IMR-90 (cell line): ENCODE results near the gene GFAP. TPM values are rescaled to one million over a fixed set of nuclear protein-coding genes. Genes with fewer than 3 reads are reported as not detected.

Experiments
- ATAC-seq: fragments of 200-7000 bp; cut with Tn5 transposase; 2 replicates; pipeline ENCODE4 v1.9.1; 2020; ENCODE audit warnings: low read depth, mild to moderate bottlenecking, moderate library complexity
- BruUV-seq: library from RNA; stranded (reverse); fragments of 400-500 nt; replicated peaks from 2 replicates; lab custom pipeline; 2021; lab: Mats Ljungman, UMichigan
- CTCF ChIA-PET: fragments of 300-600 bp; formaldehyde crosslinking; extraction: SDS; loops from one replicate; lab custom pipeline; 2021; ENCODE audit warnings: antibody characterized with exemption; lab: Yijun Ruan, JAX
- POLR2A ChIA-PET: fragments of 300-600 bp; sonication (Branson Sonifier 250); formaldehyde crosslinking; loops from one replicate; lab custom pipeline; 2022; ENCODE audit warnings: antibody characterized with exemption; ENCODE audit not compliant: unreplicated experiment; lab: Charles Lee
- DNase-seq: peaks from one replicate; pipeline ENCODE4 v3.0.0; 2013
- H2AFZ ChIP-seq: replicated peaks from 2 replicates; pipeline ENCODE3; 2013; ENCODE audit warnings: low read length, mild to moderate bottlenecking; ENCODE audit not compliant: poor library complexity
- H2AK5ac ChIP-seq: 2 replicates; pipeline ENCODE4 v1.6.1; 2013; ENCODE audit warnings: low read depth, low read length, inconsistent platforms
- H2AK9ac ChIP-seq: replicated peaks from 2 replicates; pipeline ENCODE3; 2013; ENCODE audit warnings: mild to moderate bottlenecking, low read depth, low read length, moderate library complexity; ENCODE audit not compliant: poor library complexity
- H2BK120ac ChIP-seq: 2 replicates; pipeline ENCODE4 v1.6.1; 2013; ENCODE audit warnings: low read depth, low read length, inconsistent platforms
- H2BK15ac ChIP-seq: 3 replicates; pipeline ENCODE4 v1.6.1; 2013; ENCODE audit warnings: low read depth, low read length, inconsistent platforms
- H2BK20ac ChIP-seq: 2 replicates; pipeline ENCODE4 v1.6.1; 2013; ENCODE audit warnings: low read depth, mild to moderate bottlenecking, inconsistent platforms, low read length, moderate library complexity
- H2BK5ac ChIP-seq: 2 replicates; pipeline ENCODE4 v1.6.1; 2013; ENCODE audit warnings: mild to moderate bottlenecking, low read depth, low read length, inconsistent platforms; ENCODE audit not compliant: poor library complexity, severe bottlenecking
- H3K14ac ChIP-seq: replicated peaks from 2 replicates; pipeline ENCODE4 v1.6.1; 2013; ENCODE audit warnings: low read depth, low read length, inconsistent platforms
- H3K18ac ChIP-seq: 2 replicates; pipeline ENCODE4 v1.6.1; 2013; ENCODE audit warnings: low read depth, low read length, control low read depth
- H3K23ac ChIP-seq: 2 replicates; pipeline ENCODE4 v1.6.1; 2013; ENCODE audit warnings: low read depth, low read length, inconsistent platforms
- H3K27ac ChIP-seq: 2 replicates; pipeline ENCODE4 v1.5.1; 2013; ENCODE audit warnings: mild to moderate bottlenecking, control low read depth, low read length; ENCODE audit not compliant: insufficient read depth
- H3K27me3 ChIP-seq: 2 replicates; pipeline ENCODE4 v1.6.1; 2013; ENCODE audit warnings: low read length; ENCODE audit not compliant: control insufficient read depth, insufficient read depth
- H3K36me3 ChIP-seq: 2 replicates; pipeline ENCODE4 v1.6.1; 2013; ENCODE audit warnings: low read length, mixed read lengths; ENCODE audit not compliant: control insufficient read depth, insufficient read depth
- H3K4ac ChIP-seq: 2 replicates; pipeline ENCODE4 v1.6.1; 2013; ENCODE audit warnings: low read depth, low read length, inconsistent platforms
- H3K4me1 ChIP-seq: 2 replicates; pipeline ENCODE4 v1.6.1; 2013; ENCODE audit warnings: low read length, mixed read lengths; ENCODE audit not compliant: control insufficient read depth, insufficient read depth
- H3K4me2 ChIP-seq: 2 replicates; pipeline ENCODE4 v1.6.1; 2013; ENCODE audit warnings: low read depth, mild to moderate bottlenecking, control low read depth, low read length, moderate library complexity
- H3K4me3 ChIP-seq: 2 replicates; pipeline ENCODE4 v1.5.1; 2013; ENCODE audit warnings: low read depth, mild to moderate bottlenecking, control low read depth, low read length, moderate library complexity; ENCODE audit not compliant: insufficient read depth
- H3K56ac ChIP-seq: 2 replicates; pipeline ENCODE4 v1.6.1; 2013; ENCODE audit warnings: low read length, inconsistent platforms; ENCODE audit not compliant: insufficient read depth; ENCODE audit errors: extremely low read depth
- H3K79me1 ChIP-seq, 2 experiments: 2 replicates each; pipeline ENCODE4 v1.6.1; 2013; ENCODE audit warnings: low read length in 2 of 2, inconsistent platforms in 1 of 2, low read depth in 1 of 2
- H3K9ac ChIP-seq: 2 replicates; pipeline ENCODE4 v1.6.1; 2013; ENCODE audit warnings: low read depth, low read length, control low read depth
- H3K9me1 ChIP-seq: 2 replicates; pipeline ENCODE4 v1.6.1; 2013; ENCODE audit warnings: low read length, inconsistent platforms; ENCODE audit not compliant: insufficient read depth
- H3K9me3 ChIP-seq: 2 replicates; pipeline ENCODE4 v1.6.1; 2013; ENCODE audit warnings: low read length; ENCODE audit not compliant: control insufficient read depth, insufficient read depth
- H4K20me1 ChIP-seq: 2 replicates; pipeline ENCODE4 v1.6.1; 2013; ENCODE audit warnings: low read length, inconsistent platforms; ENCODE audit not compliant: insufficient read depth
- H4K5ac ChIP-seq: 2 replicates; pipeline ENCODE4 v1.6.1; 2013; ENCODE audit warnings: mild to moderate bottlenecking, low read depth, low read length, control low read depth
- H4K8ac ChIP-seq, 2 experiments: 2 replicates each; pipeline ENCODE4 v1.6.1; 2013; ENCODE audit warnings: low read depth in 2 of 2, low read length in 2 of 2, control low read depth in 1 of 2, inconsistent platforms in 1 of 2
- H4K91ac ChIP-seq: 2 replicates; pipeline ENCODE4 v1.6.1; 2013; ENCODE audit warnings: low read depth, low read length, inconsistent platforms; ENCODE audit not compliant: insufficient read depth
- NFE2L2 ChIP-seq: fragments of 150-350 bp; IDR thresholded peaks from 2 replicates; pipeline ENCODE4 v1.6.1; 2016; ENCODE audit warnings: low read depth, mild to moderate bottlenecking, low read length
- WGBS, 2 experiments: methylation state at CpG; one replicate each; pipeline versions ENCODE4 v1.1.5 to v1.1.7; 2013; ENCODE audit warnings: missing lambda C conversion rate in 2 of 2; ENCODE audit not compliant: insufficient read length in 1 of 2; ENCODE audit errors: extremely low coverage in 2 of 2; 5-methylcytosine and 5-hydroxymethylcytosine counted together
- dilution Hi-C: fragments of 300-500 bp; cut with HindIII; formaldehyde crosslinking; loops from one replicate; pipeline ENCODE4 v1.14.3; 2018; ENCODE audit warnings: low sequenced_read_pairs; ENCODE audit not compliant: unreplicated experiment
- in situ Hi-C: fragments of 300-500 bp; cut with MboI; formaldehyde crosslinking; loops from 3 replicates; pipeline ENCODE4 v1.14.3; 2019; ENCODE audit warnings: low sequenced_read_pairs, inconsistent platforms, mixed read lengths
- intact Hi-C: fragments of 100-400 bp; cut with micrococcal nuclease; formaldehyde crosslinking; loops from 2 replicates; pipeline ENCODE4 v1.10.0; 2022
- polyA plus RNA-seq, 3 experiments: library from polyadenylated mRNA; depleted of rRNA; stranded (reverse); fragments of >200 nt; gene quantifications; 2 replicates each; pipeline ENCODE4 v1.2.3, GENCODE V29; 2012; ENCODE audit warnings: low replicate concordance in 1 of 3
- total RNA-seq: library from RNA; depleted of rRNA; stranded (reverse); fragments of >200 nt; gene quantifications from 2 replicates; pipeline ENCODE4 v1.2.3, GENCODE V29; 2012

GFAP gene
- total and polyA plus RNA-seq, 2 of the 4 experiments (the other 2 are of a cell fraction) = 0.18 to 0.19 TPM

GRCh38 chr17:44922136-44922535 is 6.8 kb upstream of the GFAP start:
- H2AK9ac ChIP-seq = peak overlapping the region; percentile 7
- in situ Hi-C loops (no loop called here), intact Hi-C loops (no loop called here), dilution Hi-C loops (no loop called here)
- no peaks in the 10 kb centered on the region for H3K9me1 ChIP-seq
- H3K23ac ChIP-seq = no peak overlapping the region
- no peak overlapping the region for H2BK120ac ChIP-seq
- H3K79me1 ChIP-seq = no peaks in the 10 kb centered on the region
- CTCF ChIA-PET = interaction anchor here (6.6 kb wide), 1 partner anchor 98 kb away, joined by 62 read pairs; no protein-coding TSS in a partner anchor
- no peak overlapping the region for H3K9ac ChIP-seq
- ATAC-seq (no peak), DNase-seq (no peak)
- H2BK20ac ChIP-seq = no peak overlapping the region
- no peaks in the 10 kb centered on the region for H4K20me1 ChIP-seq
- H3K27me3 ChIP-seq = peaks cover 5% of the 10 kb centered on the region; the same call in 1 of the 2 replicates
- no peak overlapping the region for H3K4ac ChIP-seq
- TF ChIP-seq NFE2L2 = no peak
- H3K4me2 ChIP-seq = no peak overlapping the region
- H4K5ac ChIP-seq = no peak overlapping the region
- no peak overlapping the region for H3K18ac ChIP-seq
- H4K8ac ChIP-seq = no peak overlapping the region
- WGBS, 2 experiments = no CpG with 5 or more reads among the region's 6 CpGs
- no peak overlapping the region for H3K56ac ChIP-seq
- no peak overlapping the region for H2AFZ ChIP-seq
- H2BK15ac ChIP-seq = no peak overlapping the region
- H3K4me3 ChIP-seq = no peak overlapping the region
- peaks cover 5% of the 10 kb centered on the region for H3K36me3 ChIP-seq
- no peak overlapping the region for H3K14ac ChIP-seq
- no TSS peak for BruUV-seq
- POLR2A ChIA-PET = no interaction called here
- H2AK5ac ChIP-seq = no peak overlapping the region
- no peak overlapping the region for H2BK5ac ChIP-seq
- H4K91ac ChIP-seq = no peak overlapping the region
- H3K4me1 ChIP-seq = peaks cover 3% of the 10 kb centered on the region; the same call in 1 of the 2 replicates
- H3K27ac ChIP-seq = no peak overlapping the region
- no peaks in the 10 kb centered on the region for H3K9me3 ChIP-seq
